GM13977 (cell line): ENCODE data around the gene TLR5.

Experiments used
- DNase-seq: peaks from one replicate; pipeline ENCODE4 v3.0.0; 2012; ENCODE audit warnings: low spot score
- in situ Hi-C: fragments of 300-500 bp; cut with MboI; formaldehyde crosslinking; loops from one replicate; pipeline ENCODE4 v1.12.0; 2022; ENCODE audit warnings: low sequenced_read_pairs, low pct_unique_long_range_greater_than_20kb, mixed read lengths, inconsistent platforms; ENCODE audit not compliant: unreplicated experiment
- TF ChIP-seq, protein P1 (sequence below): IDR thresholded peaks from 2 replicates; pipeline ENCODE4 v1.5.1; 2012; ENCODE audit warnings: mild to moderate bottlenecking, control low read depth; ENCODE audit not compliant: insufficient read depth; ENCODE audit errors: extremely low read depth, missing control alignments

Gene TLR5

DNA sequence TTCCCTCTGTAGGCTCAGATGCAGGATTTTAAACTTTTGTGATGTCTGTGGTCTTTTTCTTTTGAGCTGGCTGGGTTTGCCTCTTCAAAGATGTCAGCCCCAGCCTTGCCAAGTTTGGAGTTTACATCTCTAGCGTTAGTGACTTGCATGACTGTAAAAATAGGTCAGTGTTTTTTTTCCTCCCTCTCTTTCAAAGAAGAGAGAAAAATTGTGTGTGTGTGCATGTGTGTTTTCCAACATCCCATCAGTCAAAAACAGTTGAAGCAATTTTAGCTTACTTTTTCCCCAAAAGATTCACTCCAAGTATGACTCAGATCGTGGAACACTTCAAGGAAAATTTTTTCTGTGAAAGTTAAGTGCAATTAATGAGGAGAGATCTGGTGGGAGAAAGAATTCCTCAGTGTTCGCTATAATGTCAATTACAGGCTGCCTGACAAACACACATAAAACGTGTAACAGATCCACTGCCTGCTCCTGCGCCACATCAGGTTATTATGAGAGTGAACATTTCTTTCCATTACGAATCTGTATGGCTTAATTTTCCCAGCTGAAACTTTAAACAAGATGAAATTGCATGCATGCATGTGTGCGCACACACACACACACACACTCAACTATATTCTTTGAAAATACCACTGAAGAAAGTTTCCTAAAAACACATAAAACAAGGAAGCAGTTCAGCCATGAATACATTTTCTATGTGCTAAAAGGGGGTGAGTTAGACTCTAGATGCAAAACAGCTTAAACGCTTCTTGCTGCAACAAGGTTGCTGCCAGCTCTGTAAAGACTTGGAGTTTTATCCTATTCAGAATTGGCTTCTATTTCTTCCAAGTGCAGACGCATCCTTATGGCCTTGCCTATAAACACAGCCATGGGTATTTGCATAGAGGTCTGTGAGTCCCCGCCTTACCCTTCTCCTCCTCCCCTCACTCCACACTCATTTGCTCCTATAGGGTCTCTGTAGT lies 55.5 kb downstream of the TLR5 start:
- no peak for DNase-seq
- TF ChIP-seq, protein P1, sequence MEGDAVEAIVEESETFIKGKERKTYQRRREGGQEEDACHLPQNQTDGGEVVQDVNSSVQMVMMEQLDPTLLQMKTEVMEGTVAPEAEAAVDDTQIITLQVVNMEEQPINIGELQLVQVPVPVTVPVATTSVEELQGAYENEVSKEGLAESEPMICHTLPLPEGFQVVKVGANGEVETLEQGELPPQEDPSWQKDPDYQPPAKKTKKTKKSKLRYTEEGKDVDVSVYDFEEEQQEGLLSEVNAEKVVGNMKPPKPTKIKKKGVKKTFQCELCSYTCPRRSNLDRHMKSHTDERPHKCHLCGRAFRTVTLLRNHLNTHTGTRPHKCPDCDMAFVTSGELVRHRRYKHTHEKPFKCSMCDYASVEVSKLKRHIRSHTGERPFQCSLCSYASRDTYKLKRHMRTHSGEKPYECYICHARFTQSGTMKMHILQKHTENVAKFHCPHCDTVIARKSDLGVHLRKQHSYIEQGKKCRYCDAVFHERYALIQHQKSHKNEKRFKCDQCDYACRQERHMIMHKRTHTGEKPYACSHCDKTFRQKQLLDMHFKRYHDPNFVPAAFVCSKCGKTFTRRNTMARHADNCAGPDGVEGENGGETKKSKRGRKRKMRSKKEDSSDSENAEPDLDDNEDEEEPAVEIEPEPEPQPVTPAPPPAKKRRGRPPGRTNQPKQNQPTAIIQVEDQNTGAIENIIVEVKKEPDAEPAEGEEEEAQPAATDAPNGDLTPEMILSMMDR = no peak
- in situ Hi-C loops = loop anchor here (25.0 kb wide), 2 partner anchors 300 to 625 kb away; no protein-coding TSS in a partner anchor

DNA sequence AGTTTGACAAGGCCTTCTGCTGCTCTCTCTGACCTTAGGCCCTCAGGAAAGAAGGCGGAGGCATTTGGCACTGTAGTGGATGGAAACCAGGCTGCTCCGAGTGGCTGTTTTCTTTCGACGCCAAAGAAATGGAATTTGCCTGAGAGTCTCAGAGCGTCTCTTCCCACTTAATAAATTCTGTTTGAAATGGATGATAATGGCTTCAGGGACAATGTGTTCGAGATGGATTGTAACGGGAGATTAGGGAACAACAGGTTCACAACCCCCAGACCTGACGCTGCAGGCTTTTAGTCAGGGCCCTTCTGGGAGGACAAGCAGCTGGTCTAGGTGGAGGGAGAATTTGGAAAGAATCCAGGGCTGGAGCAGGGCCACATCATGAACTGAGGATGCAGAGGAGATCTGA lies 58.6 kb downstream of the TLR5 start:
- in situ Hi-C loops = loop anchor here (25.0 kb wide), 2 partner anchors 297 to 622 kb away; no protein-coding TSS in a partner anchor
- no peak for DNase-seq
- TF ChIP-seq, protein P1 = no peak

DNA sequence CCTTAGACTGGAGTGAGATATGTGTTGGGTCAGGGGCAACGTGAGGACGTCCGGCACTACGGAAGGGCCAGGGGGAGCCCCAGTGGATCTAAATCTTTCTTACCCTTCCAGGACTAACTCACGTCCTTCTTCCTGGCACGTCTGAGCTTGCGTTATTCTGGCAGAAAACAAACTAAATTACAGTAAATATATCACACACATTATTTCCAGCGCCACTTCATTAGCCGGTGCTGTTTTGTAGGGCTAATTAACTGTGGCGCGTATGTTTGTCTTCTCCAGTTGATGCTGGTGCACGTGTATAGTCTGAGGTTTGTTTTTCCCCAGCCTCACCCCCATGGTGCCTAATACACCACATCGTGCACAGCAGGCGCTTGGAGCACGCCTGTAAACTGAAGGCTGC lies 59.2 kb downstream of the TLR5 start:
- in situ Hi-C loops = loop anchor here (25.0 kb wide), 2 partner anchors 297 to 622 kb away; no protein-coding TSS in a partner anchor
- TF ChIP-seq, protein P1 = no peak
- no peak for DNase-seq

DNA sequence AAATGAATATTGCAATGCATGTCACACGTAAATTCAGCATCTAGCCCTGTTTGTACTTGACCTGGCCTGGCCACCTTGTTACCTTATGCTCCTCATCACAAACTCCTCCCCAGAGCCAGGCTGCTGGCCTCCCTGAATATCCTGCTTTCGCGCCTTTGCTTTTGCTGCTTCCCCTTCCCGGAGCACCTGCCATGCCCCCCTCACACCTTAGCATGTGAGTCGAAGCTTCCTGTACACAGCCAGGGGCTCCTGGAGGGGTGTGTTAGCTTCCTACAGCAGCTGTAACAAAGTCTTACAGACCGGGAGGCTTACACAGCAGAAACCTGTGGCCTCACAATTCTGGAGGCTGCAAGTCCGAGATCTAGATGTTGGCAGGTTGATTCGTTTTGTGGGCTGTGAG lies 60.1 kb downstream of the TLR5 start:
- TF ChIP-seq, protein P1 = no peak
- in situ Hi-C loops = loop anchor here (25.0 kb wide), 2 partner anchors 296 to 621 kb away; no protein-coding TSS in a partner anchor
- DNase-seq = no peak

DNA sequence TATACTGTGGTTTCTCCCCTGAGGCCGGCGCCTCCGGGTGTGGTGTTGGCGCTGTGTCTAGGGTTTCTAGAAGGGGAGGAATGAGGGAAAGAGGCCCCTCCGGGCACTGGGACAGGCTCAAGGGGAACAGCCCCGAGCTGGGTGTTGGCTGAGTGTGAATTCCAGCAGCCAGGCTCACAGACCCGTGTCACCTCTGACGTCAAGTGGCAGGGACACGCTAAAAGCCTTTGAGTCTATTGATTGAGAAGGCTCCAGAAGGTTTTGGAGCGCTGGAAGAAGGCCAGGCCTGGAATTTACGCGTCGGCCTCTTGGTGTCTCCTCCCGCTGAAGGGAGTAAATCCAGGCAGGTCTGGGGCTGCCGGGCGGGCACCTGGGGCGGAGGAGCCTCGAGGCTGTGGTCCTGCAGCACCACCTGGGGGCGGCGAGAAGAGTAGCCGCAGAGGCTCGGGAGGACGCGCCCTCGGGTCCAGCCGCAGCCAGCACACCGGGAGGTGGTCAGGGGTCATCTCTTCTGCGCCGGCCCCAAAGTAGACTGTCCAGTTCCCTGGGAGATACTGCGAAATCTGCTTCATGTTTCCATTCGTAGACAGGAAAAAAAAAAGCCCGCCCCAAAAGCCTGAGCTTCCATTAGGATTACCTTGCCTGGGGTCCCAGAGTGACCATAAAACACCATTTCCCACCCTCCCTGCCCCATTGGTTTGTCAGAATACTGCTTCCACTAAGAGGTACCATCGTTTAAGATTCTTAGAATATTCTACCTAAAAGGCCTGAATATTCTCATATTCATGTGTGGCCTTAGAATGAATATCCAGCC lies 61.7 kb downstream of the TLR5 start:
- TF ChIP-seq, protein P1 = peak; percentile 88
- in situ Hi-C loops = loop anchor here (25.0 kb wide), 2 partner anchors 294 to 619 kb away; no protein-coding TSS in a partner anchor
- DNase-seq = peak; percentile 82

DNA sequence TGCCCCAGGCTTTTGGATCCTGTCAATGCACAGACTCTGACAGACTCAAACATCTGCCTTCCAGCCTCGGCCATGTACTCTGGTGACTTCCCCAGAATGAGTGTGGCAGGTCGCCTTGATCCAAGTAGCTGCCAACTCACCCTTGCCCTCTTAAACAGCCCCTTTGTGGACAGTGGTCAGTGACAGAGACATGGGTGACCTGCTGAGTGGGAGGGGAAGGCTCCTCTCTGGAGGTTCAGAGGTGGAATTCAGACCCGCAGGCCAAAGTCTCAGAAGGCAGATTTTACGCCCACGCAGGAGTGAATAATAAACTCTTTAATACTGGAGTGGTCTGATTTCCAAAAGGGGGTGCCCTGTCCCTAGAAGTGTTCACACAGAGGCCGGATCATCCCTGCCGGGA lies 63.5 kb downstream of the TLR5 start:
- TF ChIP-seq, protein P1 = no peak
- in situ Hi-C loops = loop anchor here (25.0 kb wide), 2 partner anchors 292 to 617 kb away; no protein-coding TSS in a partner anchor
- no peak for DNase-seq
